HepG2 (cell line): Measurements from ENCODE around the gene NSD2. TPM values are rescaled to one million over a fixed set of nuclear protein-coding genes. Genes with fewer than 3 reads are reported as not detected.

Experiments used
- AKAP8 ChIP-seq: sonication (generic); formaldehyde crosslinking; IDR thresholded peaks from 2 replicates; pipeline ENCODE4 v1.5.1; 2020; ENCODE audit warnings: mild to moderate bottlenecking, missing genetic modification reagents
- ELF4 ChIP-seq: sonication (generic); formaldehyde crosslinking; IDR thresholded peaks from 2 replicates; pipeline ENCODE4 v1.5.0; 2020; ENCODE audit warnings: missing genetic modification reagents, mild to moderate bottlenecking, moderate library complexity, borderline replicate concordance
- KMT2B ChIP-seq: IDR thresholded peaks from 2 replicates; pipeline ENCODE4 v1.6.1; 2016; ENCODE audit warnings: missing genetic modification reagents, missing compliant biosample characterization
- MYC ChIP-seq: sonication (generic); formaldehyde crosslinking; IDR thresholded peaks from 2 replicates; pipeline ENCODE4 v1.9.0; 2021; ENCODE audit warnings: missing genetic modification reagents, borderline replicate concordance
- TEAD3 ChIP-seq: optimal IDR thresholded peaks from 2 replicates; pipeline ENCODE3; 2016; ENCODE audit warnings: borderline replicate concordance
- ZBTB7B ChIP-seq: sonication (generic); formaldehyde crosslinking; IDR thresholded peaks from 2 replicates; pipeline ENCODE4 v1.4.0; 2020; ENCODE audit warnings: missing genetic modification reagents
- ZFX ChIP-seq: sonication (generic); formaldehyde crosslinking; IDR thresholded peaks from 2 replicates; pipeline ENCODE4 v1.4.0; 2020; ENCODE audit warnings: mild to moderate bottlenecking, low read depth, missing genetic modification reagents, moderate library complexity
- ZNF337 ChIP-seq: sonication (generic); formaldehyde crosslinking; IDR thresholded peaks from 2 replicates; pipeline ENCODE4 v1.5.1; 2020; ENCODE audit warnings: missing genetic modification reagents, low read depth, mild to moderate bottlenecking, borderline replicate concordance
- ZNF788 ChIP-seq: sonication (generic); formaldehyde crosslinking; IDR thresholded peaks from 2 replicates; pipeline ENCODE4 v1.5.0; 2020; ENCODE audit warnings: mild to moderate bottlenecking, missing genetic modification reagents, borderline replicate concordance
- polyA plus RNA-seq, 8 experiments: library from polyadenylated mRNA; depleted of rRNA in 3 of 8; stranded (reverse) in 7 of 8; unstranded in 1 of 8; fragments of >200 nt; fragmentation: Illumina TruSeq in 4 of 8; extraction: Trizol in 4 of 8; gene quantifications; 2 replicates each; pipeline versions ENCODE4 v1.2.1 to v1.2.3, GENCODE V29; 2011 to 2016; ENCODE audit warnings: low read depth in 4 of 8, missing spikeins in 1 of 8, mixed read lengths in 1 of 8; ENCODE audit not compliant: insufficient read depth in 1 of 8
- total RNA-seq, 5 experiments: library from RNA; depleted of rRNA; stranded (reverse); fragments of >200 nt; fragmentation: Illumina TruSeq; extraction: Trizol; gene quantifications; 2 replicates each; pipeline ENCODE4 v1.2.3, GENCODE V29; 2016; ENCODE audit warnings: low read depth in 1 of 5
- TF ChIP-seq, protein P1 (sequence below): sonication (generic); formaldehyde crosslinking; IDR thresholded peaks from 2 replicates; pipeline ENCODE4 v1.4.0; 2020; ENCODE audit warnings: missing genetic modification reagents, mild to moderate bottlenecking, borderline replicate concordance
- TF ChIP-seq, protein P2 (sequence below): sonication (generic); formaldehyde crosslinking; IDR thresholded peaks from 2 replicates; pipeline ENCODE4 v1.5.1; 2020; ENCODE audit warnings: mild to moderate bottlenecking, missing genetic modification reagents, moderate library complexity
- TF ChIP-seq, protein P3 (sequence below): sonication (generic); formaldehyde crosslinking; IDR thresholded peaks from 2 replicates; pipeline ENCODE4 v1.4.0; 2020; ENCODE audit warnings: missing genetic modification reagents

NSD2 gene
- total and polyA plus RNA-seq, 2 of the 13 experiments (the other 11 are each of a cell fraction or from before 2014, with no cell fraction given), result 22.0 to 65.9 TPM

DNA sequence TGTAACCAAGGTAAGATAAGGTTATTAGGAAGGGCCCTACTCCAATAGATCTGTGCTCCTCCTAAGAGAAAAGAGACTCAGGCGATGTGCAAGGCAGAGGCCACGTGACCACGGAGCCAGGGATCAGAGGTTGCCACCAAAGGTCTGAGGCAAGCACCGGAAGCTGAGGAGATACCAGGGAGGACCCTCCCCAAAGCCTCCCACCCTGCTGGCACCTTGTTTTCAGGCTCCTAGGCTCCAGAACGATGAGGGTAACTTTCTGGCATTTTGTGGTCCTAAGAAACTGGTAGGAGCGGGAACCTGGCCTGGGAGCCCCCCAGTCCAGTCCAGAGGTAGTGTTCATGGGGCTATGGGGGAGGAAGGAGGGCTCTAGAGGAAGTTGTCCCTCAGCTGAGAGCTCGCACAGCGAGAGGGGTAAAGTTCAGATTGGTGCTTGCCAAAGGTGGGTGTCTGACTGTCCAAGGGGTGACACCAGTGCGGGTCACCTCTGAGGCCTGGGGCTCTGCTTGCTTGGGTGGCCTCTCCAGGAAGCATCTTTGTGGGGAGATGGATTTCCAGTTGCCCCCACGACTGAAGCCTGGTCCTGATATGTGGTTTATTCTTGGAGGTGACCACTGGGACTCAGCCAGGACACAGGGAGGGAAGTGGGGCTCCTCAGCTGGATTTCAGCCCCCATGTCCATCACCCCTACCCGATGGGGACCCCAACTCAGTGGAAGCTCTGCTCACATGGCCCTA, 7.7 kb upstream of the NSD2 start (continued):
- TF ChIP-seq, protein P1, sequence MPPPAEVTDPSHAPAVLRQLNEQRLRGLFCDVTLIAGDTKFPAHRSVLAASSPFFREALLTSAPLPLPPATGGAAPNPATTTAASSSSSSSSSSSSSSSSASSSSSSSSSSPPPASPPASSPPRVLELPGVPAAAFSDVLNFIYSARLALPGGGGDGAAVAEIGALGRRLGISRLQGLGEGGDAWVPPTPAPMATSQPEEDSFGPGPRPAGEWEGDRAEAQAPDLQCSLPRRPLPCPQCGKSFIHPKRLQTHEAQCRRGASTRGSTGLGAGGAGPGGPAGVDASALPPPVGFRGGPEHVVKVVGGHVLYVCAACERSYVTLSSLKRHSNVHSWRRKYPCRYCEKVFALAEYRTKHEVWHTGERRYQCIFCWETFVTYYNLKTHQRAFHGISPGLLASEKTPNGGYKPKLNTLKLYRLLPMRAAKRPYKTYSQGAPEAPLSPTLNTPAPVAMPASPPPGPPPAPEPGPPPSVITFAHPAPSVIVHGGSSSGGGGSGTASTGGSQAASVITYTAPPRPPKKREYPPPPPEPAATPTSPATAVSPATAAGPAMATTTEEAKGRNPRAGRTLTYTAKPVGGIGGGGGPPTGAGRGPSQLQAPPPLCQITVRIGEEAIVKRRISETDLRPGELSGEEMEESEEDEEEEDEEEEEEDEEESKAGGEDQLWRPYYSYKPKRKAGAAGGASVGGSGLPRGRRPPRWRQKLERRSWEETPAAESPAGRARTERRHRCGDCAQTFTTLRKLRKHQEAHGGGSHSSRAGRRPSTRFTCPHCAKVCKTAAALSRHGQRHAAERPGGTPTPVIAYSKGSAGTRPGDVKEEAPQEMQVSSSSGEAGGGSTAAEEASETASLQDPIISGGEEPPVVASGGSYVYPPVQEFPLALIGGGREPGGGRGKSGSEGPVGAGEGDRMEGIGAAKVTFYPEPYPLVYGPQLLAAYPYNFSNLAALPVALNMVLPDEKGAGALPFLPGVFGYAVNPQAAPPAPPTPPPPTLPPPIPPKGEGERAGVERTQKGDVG (CRISPR knock-in tag), result 0 out of 2 replicates have a peak, but pooled peaks have one; percentile 59
- TF ChIP-seq ZBTB7B (peak; percentile 70; the same call in 1 of the 2 replicates), ELF4 (CRISPR knock-in tag) (0 out of 2 replicates have a peak, but pooled peaks have one; percentile 66), KMT2B (CRISPR knock-in tag) (0 out of 2 replicates have a peak, but pooled peaks have one; percentile 18), MYC (peak; percentile 79; the same call in 1 of the 2 replicates), ZFX (CRISPR knock-in tag) (peak; percentile 49), ZNF337 (CRISPR knock-in tag) (0 out of 2 replicates have a peak, but pooled peaks have one; percentile 66), TEAD3 (peak; percentile 57), ZNF788 (CRISPR knock-in tag) (peak; percentile 44; the same call in 1 of the 2 replicates), AKAP8 (peak; percentile 46; the same call in 1 of the 2 replicates)
- TF ChIP-seq, protein P2, sequence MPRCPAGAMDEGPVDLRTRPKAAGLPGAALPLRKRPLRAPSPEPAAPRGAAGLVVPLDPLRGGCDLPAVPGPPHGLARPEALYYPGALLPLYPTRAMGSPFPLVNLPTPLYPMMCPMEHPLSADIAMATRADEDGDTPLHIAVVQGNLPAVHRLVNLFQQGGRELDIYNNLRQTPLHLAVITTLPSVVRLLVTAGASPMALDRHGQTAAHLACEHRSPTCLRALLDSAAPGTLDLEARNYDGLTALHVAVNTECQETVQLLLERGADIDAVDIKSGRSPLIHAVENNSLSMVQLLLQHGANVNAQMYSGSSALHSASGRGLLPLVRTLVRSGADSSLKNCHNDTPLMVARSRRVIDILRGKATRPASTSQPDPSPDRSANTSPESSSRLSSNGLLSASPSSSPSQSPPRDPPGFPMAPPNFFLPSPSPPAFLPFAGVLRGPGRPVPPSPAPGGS (CRISPR knock-in tag), result 0 out of 2 replicates have a peak, but pooled peaks have one; percentile 17
- TF ChIP-seq, protein P3, sequence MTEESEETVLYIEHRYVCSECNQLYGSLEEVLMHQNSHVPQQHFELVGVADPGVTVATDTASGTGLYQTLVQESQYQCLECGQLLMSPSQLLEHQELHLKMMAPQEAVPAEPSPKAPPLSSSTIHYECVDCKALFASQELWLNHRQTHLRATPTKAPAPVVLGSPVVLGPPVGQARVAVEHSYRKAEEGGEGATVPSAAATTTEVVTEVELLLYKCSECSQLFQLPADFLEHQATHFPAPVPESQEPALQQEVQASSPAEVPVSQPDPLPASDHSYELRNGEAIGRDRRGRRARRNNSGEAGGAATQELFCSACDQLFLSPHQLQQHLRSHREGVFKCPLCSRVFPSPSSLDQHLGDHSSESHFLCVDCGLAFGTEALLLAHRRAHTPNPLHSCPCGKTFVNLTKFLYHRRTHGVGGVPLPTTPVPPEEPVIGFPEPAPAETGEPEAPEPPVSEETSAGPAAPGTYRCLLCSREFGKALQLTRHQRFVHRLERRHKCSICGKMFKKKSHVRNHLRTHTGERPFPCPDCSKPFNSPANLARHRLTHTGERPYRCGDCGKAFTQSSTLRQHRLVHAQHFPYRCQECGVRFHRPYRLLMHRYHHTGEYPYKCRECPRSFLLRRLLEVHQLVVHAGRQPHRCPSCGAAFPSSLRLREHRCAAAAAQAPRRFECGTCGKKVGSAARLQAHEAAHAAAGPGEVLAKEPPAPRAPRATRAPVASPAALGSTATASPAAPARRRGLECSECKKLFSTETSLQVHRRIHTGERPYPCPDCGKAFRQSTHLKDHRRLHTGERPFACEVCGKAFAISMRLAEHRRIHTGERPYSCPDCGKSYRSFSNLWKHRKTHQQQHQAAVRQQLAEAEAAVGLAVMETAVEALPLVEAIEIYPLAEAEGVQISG (CRISPR knock-in tag), result peak; percentile 34; the same call in 1 of the 2 replicates
